HG03571 (cell line): ENCODE results near the gene PDPK1.
"Not testable (repeated sequence)": the region's sequence is repeated elsewhere in the genome, so short reads cannot be mapped to it uniquely, and the experiment has no call there.

ENCODE experiments used
- ATAC-seq: cut with Tn5 transposase; IDR thresholded peaks from one replicate; pipeline ENCODE4 v1.9.1; 2021; ENCODE audit not compliant: unreplicated experiment

The PDPK1 gene

DNA sequence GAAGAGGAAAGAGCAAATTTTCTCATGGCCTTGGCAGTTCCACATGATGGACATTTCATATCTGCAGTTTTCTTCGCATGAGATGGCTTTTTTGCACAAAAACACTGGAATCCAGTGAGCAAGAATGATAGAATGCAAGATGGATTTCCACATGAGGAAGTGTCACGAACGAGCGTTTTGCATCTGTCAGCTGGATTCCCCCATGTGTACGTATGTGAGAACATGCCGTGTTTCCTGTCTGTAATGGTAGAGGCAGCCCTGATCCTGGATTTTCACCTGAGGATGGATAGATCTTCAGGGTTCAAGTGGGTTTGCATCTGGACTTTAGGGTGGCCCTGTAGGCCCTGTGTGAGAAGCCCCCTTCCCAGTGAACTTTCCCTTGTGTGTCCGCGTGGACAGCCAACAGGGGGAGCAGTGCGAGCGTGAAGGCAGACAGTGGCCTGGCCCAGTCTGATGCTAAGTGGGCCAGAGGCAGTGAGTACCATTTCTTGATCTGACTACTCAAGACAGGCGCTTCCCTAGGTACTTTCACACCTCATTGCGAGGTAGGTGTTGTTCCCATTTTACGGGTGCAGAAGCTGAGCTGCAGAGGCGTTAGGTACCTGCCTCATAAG lies 2.1 kb downstream of the PDPK1 start:
- ATAC-seq = not testable (repeated sequence)

DNA sequence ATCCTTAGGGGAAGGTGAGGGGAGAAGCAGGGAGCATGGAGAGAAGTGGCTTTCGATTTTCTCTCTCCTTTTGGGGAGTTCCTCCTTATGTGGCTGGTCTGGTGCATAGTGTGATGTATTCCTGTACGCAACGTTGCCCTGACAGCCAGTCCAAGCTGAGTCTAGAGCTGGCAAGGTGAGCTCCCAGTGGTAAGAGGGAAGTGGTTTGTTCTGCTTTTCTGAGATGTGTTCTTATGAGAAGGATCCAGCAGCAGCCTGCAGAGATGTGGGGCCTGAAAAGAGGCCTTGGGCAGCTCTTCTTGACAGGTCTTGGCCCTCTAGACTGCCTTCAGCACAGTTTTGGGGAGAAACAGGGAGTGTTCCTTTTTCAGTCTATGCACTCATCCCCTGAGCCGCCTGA lies 3.1 kb downstream of the PDPK1 start:
- ATAC-seq = not testable (repeated sequence)

DNA sequence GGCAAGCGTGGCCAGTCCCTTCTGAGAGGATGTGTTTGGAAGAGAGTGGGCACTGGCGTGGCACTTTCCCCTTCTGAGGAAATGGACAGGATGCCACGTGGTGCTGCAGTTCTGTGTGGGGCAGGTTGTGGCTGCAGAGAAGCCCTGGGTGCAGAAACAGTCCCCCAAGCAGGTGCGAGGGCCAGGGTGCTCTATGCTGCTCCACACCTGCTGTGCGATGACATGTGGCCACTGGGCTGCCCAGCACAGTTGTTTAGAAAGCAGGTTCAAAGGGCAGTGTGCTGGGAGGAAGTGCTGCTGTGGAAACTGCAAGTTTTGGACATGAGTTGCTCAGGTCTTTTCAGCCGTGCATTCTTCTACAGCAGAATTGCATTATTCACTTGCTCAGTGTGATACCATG lies 3.6 kb downstream of the PDPK1 start:
- not testable (repeated sequence) for ATAC-seq

DNA sequence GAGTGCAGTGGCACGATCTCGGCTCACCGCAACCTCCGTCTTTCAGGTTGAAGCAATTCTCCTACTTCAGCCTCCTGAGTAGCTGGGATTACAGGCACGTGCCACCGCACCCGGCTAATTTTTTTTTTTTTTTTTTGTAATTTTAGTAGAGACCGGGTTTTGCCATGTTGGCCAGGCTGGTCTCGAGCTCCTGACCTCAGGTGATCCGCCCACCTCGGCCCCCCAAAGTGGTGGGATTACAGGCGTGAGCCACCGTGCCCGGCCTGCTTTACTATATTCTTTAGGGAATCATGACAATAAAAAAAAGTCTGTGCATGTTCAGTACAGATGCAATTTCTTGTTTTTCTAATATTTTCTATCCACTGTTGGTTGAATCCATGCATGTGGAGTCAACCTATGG lies 6.0 kb downstream of the PDPK1 start:
- ATAC-seq = not testable (repeated sequence)

DNA sequence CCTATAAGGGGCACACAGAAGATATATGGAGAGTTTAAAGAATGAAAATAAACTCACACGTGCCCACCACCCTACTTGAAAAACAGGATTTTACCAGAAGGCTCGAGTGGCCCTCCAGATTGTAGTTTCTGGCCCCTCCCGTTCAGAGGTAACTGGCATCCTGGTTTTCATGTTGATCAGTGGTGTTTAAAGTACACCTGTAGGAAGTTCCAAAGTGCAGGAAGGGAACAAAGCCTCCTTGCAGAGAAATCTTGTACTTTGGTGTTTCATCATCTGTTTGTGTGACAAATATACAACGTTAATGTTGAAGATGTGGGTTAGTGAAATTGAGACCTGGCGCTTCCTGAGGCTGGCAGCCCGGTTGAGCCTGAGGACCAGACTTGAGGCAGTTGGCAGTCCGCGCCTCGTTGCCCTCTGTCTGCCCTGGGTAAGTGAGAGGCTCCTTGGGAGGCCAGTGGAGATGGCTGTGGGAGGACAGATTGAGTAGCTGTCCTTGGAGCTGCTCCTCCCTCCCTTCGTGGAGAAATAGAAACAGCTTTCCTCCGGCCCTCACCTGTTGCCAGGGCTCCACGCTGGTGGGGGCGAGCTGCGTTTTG lies 12.6 kb downstream of the PDPK1 start:
- ATAC-seq = not testable (repeated sequence)

DNA sequence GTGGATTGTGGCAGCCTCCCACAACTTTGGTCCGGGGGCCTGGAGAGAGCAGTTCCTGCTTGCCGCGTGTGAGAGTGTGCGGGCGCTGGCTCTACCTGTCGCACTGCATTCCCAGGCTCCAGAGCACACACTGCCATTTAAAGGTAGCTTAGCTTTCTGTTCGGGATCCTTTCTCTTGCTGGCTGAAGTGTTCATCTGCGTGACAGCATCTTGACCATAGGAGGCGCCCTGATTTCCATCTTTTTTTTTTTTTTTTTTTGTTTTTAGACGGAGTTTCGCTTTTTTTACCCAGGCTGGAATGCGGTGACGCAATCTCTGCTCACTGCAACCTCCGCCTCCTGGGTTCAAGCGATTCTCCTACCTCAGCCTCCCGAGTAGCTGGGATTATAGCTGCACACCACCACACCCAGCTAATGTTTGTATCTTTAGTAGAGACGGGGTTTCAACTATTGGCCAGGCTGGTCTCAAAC lies 13.6 kb downstream of the PDPK1 start:
- not testable (repeated sequence) for ATAC-seq

DNA sequence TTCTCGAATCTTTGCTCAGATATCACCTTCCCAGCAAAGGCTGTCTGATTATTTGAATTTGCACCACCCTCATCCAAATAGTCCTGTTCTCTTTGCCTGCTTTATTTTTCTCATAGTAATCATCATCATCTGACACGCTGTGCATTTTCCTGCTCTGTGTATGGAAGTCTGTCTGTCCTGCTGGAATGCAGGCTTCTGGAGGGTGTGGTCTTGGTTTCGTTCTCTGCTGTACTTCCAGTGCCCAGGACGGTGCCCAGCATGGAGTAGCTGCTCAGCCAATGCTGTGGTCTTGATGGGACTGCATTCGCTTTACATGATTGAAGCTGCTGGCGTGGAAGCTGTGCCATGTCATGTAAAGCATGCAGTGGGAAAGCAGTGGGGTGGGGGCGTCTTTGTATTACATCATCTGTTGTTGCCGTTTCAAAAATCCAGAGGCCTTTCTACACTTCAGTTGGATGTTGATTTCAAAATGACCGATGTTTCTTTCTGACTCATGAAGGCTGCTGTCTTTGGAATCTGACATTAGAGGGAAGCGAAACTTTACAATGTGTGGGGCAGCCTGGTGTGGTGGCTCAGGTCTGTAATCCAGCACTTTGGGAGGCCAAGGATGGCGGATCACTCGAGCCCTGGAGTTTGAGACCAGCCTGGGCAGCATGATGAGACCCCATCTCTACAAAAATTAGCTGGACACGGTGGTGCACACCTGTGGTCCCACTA lies 17.0 kb downstream of the PDPK1 start:
- not testable (repeated sequence) for ATAC-seq

DNA sequence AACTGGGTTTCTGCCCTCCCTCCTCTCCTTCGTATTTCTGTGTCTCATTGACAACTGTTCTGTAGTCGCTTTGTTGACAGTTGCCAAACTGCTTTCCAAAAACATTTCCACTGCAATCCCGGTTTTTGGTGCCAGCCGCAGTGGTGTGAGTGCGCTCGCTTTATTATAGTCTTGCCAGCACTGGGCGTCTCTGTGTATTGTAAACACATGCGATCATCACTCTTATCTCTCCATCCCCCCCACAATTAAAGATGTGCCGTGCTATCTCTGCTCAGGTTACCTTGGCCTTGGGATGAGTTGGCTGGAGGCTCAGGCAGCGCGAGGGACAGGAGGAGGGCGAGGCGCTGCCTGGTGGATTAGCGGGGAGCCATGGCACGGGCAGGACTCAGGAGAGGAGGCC lies 19.3 kb downstream of the PDPK1 start:
- not testable (repeated sequence) for ATAC-seq

DNA sequence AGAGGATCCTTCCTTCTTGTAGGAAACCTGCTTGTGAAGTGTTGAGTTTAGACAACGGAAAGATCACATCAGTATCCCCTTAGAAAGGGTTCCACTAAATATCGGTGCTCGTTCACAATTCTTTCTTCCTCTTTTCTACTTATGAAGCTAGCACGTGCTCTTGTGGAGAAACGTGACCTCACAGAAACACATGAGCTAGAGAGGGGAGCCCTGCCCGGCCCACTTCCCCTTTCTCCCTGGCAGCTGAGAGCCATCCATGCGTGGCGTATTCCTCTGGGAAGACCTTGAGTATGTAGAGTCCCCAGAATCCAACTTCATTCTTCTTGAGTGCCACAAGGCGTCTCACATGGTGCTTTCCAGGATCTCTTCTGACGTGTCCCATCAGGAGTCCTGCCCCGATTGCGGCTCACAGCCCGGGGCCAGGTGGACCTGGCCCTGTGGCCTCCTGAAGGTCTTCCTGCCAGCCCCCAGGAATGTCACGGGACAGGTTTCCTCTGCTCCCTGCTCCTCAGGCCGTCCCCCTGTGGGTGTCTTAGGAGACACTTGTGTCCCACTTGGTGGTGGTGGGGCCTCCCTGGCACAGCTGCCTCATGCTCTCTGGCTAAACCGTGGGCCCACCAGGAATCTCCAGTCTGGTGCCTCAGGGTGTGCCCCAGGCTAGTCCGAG lies 22.4 kb downstream of the PDPK1 start:
- ATAC-seq = peak; percentile 50

DNA sequence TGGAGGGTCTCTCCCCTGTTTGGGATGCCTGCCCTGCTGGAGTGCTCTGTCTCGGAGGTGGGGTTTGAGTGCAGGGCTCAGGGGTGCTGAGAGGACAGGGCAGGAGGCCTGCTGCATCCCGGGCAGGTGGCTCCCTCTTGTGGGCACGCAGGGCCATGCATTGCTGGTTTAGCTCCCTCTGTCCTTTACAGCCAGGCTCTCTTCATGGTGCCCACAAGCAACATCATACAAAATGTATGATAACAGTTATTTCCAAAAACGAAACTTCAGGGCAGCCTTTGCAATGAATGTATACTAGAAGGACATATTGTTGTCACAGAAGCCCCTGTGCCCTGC lies 22.9 kb downstream of the PDPK1 start:
- ATAC-seq = peak; percentile 44

DNA sequence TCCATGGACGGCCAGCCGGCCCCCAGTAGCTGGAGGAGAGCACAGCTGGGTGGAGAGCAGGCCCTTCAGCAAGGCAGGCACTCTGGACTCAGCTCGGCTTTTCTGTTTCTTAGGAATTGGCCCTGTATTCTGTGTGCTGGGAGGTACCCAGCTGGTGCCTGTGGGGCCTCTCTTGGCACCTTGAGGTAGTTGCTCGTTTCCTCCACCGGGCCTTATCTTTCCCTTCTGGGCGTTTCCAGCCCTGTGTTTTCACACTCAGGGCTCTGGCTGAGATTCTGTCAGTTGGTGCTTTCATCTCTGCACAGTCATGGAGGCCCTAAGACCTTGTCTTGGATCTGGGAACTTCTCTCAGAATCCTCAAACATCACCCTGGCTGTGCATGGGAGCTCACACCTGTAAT lies 29.7 kb downstream of the PDPK1 start:
- not testable (repeated sequence) for ATAC-seq

DNA sequence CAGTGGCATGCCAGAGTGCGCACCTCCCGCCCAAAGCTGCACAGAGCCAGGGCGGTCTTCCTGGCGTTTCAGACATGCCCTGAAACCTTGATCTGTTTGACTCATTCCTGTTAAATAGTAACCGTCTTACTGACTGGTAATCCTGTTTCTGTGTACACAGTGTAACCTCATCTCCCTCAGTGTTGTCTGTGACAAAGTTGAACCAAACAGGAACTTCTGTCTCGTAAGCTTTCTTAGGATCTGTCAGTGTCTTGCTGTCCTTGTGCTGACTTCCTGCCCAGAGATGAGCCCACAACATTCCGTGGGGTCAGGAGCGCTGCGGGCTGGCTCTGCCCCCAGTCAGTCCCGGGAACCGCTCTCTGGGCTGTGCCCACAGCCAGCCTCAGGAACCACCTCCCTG lies 30.8 kb downstream of the PDPK1 start:
- not testable (repeated sequence) for ATAC-seq

DNA sequence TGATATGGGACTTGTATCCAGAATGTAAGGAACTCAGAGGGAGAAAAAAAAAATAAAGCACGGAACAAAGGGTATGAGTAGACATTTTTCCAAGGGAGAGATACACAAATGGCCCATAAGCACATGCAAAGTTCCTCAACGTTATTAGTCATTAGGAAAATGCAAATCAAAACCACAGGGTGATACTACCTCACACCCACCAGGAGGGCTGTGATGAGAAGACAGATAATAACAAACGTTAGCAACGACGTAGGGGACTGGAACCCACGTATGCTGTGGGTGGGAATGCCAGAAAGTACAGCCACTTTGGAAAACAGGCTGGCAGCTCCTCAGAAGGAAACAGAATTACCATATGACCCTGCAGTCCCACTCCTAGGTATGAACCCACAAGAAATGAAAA lies 34.9 kb downstream of the PDPK1 start:
- ATAC-seq = not testable (repeated sequence)

DNA sequence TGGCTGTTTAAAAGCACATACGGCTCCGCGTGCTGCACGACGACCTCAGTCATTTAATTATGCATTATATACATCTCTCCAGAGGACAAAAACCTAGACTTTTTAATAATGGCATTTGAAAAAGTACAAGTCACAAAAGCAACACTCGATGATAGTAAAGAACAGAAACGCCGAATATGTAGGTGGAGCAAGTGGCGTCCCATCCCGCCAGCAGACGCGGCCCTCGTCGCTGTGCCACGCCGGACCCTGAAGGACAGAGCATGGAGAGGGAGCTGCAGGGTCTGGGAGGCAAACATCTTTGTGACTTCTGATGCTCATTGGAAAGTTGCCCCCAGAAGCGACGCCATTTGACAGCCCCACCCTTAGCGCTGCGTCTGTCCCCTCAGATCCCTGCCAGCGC lies 38.0 kb downstream of the PDPK1 start:
- ATAC-seq = not testable (repeated sequence)

DNA sequence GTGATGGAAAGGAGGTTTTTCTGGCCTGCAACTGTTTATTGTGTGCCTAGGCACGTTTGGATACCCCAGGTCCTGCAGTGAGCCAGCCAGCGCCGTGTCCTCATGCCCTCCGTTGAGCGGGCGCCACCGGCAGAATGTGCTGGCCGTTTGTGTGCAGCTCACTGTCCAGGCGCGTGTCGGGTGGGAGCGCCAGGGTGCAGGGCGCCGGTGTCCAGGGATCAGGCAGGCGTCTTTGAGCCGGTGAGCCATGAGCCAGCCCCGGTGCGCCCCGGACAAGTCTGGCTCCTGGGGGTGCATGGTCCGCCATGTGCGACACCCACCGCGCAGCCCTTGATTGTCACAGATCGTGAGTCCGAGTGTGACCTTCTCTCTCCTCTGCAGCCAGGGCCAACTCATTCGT lies 39.2 kb downstream of the PDPK1 start:
- ATAC-seq = not testable (repeated sequence)

DNA sequence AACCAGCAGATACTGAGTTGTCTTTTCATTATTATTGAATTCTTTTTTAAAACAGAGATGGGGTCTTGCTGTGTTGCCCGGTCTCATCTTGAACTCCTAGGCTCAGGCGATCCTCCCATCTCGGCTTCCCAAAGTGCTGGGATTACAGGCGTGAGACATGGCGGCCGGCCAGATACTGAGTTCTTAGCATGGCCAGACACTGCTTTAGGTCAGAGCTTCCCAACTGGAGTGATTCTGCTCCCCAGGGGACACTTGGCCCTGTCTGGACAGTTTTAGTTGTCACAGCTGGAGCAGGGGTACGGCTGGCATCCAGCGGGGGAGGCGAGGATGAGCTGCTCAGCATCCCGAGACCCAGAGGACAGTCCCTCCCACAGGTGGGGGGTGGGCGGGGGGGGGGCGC lies 41.1 kb downstream of the PDPK1 start:
- not testable (repeated sequence) for ATAC-seq

DNA sequence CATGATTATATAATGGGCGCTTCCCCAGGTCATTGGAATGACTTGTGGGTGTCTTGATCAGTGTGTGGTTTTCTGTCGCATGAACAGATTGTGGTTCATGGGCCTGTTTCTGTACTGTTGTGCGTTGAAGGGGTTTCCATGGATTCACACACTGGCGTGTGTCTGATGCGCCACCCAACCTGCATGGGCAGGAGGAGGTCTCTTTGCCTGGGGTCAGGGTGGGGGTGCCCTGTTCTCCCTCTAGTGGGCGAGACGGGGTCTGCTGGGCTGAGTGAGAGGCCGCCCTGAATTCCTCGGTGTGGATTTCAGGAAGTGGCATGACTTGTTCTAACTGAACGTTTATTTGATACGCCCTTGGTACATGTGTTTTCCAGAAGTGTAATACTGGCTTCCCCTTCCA lies 42.3 kb downstream of the PDPK1 start:
- not testable (repeated sequence) for ATAC-seq

DNA sequence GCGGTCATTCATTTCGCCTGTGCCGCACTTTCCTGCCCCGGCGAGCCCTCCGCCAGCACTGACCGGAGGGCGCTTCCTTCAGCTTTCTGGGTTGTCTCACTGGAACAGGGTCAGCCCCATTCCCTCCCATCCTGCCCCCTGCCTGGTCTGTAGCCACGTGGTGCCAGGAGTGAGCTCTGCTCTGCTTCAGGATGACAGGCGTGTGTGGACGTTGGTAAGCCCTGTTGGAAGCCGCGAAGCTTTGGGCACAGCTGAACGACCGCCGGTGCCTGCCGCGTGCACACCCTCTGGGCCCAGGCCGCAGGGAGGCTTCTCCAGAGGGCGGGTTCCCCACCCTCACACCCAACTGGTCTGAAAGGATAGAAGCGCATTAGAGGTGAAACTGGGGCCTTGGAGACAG lies 43.0 kb downstream of the PDPK1 start:
- not testable (repeated sequence) for ATAC-seq

DNA sequence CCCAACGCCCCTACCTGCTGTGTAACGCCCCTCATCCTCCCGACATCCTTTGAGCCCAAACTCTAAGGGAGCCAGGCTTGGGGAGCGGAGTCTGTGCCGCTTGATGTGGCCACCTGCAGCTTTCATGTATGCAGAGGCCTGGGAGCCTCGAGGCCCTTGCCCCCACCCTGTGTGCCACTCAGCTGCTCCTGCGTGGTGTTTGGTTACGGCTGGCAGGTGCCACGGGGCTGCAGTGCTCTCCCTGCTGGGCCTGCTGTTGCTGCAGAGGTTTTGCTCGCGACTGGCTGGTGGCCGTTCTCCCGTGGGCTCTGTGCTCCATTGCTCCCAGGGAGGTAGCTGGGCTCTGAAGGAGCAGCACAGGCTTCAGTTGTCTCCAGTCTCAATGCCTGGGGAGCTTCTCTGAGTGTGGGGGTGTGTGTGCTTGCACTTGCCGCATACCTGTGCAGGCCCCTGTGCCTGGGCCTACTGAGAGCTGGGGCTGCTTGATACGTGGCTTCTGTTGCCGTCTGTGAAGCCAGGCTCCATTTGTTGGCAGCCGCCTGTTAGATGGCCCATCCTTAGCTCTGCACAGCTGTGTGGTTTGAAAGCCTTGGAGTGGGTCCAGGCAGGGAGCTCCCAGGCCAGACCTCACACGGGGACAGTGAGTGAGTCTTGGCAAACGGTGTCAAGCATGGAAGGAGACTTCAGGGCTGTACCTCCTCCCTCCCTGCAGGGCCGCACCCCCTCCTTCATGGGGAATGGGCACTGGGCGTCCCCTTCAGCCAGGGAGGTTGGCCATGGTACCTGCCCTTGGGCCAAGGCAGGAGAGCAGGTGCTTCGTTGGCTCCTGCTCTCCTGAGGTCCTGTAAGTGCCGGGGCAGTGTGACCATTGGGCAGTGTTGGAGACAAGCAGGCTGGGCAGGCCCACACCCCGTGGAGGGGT lies 47.2 kb downstream of the PDPK1 start:
- ATAC-seq = no peak

DNA sequence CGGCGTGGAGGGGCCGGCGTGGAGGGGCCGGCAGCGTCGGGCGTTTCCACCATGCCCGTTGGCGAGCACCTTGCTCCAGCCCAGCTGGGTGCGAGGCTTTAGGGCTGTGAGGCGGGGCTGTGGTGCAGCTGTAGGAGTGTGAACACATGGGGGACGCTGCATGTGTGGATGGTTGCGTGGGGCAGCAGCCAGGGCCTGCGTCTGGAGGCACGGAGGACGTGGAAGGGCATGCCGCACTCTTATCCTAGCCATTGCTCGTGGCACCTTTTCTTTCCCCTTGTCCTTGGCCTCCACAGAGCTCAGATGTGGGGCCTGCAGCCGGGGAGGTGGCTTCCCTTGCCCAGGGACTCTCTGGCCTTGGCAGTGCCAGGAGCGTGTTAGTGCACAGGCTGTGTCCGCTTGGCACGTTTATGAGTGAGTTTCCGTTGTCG lies 47.8 kb downstream of the PDPK1 start:
- no peak for ATAC-seq

DNA sequence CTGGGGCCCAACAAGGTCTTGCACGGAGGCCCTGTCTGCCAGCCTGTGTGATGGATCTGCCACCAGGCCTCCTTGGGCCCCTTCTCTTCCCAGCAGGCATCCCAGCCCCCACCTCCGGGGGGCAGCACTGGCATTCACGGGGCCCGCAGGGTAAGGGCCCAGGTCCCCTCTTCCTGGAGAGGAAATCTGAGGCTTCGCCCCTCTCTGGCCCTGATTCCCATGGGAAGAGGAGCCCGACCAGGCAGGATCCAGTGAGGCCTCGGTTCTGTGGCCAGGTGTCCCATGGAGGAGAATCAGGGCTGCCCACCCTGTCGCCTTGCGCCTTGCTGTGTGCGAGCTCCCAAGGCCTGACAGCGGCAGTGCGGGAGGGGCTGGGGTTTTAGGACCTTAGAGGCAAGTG lies 48.4 kb downstream of the PDPK1 start:
- no peak for ATAC-seq
